ENCODE results near the gene CERS4.

DNA sequence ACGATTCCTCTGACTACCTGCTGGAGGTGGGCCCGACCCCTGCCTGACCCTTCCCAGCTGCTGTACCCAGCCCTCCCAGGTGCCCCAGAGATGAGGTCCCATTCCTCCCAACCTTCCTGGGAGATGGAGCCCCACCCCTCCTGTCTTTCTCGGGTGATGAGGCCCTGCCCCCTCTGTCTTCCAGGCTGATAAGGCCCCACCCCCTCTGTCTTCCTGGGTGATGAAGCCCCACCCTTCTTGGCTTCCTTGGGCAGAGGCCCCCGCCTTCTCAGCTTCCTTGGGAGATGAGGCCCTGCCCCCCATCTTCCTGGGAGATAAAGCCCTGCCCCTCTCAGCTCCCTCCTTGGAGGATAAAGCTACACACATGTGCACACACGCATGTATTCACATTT lies 47.9 kb downstream of the CERS4 start:
- TF ChIP-seq, protein P1, sequence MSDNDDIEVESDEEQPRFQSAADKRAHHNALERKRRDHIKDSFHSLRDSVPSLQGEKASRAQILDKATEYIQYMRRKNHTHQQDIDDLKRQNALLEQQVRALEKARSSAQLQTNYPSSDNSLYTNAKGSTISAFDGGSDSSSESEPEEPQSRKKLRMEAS (IDR thresholded peaks at IDR 0.05): no peak
- TF ChIP-seq NFIC (IDR thresholded peaks at IDR 0.05) (no peak), TEAD4 (IDR thresholded peaks at IDR 0.05) (no peak), TAF1 (IDR thresholded peaks at IDR 0.05; ENCODE audit: low read depth) (no peak), CEBPB (IDR thresholded peaks at IDR 0.05) (no peak), CREB1 (IDR thresholded peaks at IDR 0.05; ENCODE audit: low read depth) (no peak), EP300 (IDR thresholded peaks at IDR 0.05; ENCODE audit: borderline replicate concordance) (no peak), RAD21 (IDR thresholded peaks at IDR 0.05; ENCODE audit: low read depth) (no peak), EGR1 (IDR thresholded peaks at IDR 0.05) (no peak), ZBTB7A (IDR thresholded peaks at IDR 0.05; ENCODE audit: low read depth) (no peak), YY1 (IDR thresholded peaks at IDR 0.05; ENCODE audit: low read depth) (no peak)
- TF ChIP-seq, protein P2, sequence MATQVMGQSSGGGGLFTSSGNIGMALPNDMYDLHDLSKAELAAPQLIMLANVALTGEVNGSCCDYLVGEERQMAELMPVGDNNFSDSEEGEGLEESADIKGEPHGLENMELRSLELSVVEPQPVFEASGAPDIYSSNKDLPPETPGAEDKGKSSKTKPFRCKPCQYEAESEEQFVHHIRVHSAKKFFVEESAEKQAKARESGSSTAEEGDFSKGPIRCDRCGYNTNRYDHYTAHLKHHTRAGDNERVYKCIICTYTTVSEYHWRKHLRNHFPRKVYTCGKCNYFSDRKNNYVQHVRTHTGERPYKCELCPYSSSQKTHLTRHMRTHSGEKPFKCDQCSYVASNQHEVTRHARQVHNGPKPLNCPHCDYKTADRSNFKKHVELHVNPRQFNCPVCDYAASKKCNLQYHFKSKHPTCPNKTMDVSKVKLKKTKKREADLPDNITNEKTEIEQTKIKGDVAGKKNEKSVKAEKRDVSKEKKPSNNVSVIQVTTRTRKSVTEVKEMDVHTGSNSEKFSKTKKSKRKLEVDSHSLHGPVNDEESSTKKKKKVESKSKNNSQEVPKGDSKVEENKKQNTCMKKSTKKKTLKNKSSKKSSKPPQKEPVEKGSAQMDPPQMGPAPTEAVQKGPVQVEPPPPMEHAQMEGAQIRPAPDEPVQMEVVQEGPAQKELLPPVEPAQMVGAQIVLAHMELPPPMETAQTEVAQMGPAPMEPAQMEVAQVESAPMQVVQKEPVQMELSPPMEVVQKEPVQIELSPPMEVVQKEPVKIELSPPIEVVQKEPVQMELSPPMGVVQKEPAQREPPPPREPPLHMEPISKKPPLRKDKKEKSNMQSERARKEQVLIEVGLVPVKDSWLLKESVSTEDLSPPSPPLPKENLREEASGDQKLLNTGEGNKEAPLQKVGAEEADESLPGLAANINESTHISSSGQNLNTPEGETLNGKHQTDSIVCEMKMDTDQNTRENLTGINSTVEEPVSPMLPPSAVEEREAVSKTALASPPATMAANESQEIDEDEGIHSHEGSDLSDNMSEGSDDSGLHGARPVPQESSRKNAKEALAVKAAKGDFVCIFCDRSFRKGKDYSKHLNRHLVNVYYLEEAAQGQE (IDR thresholded peaks at IDR 0.05; ENCODE audit: low read depth): no peak

Measured in Ishikawa (cell line).